Measurements from ENCODE around the gene CNTFR. TPM values are rescaled to one million over a fixed set of nuclear protein-coding genes. Genes with fewer than 3 reads are reported as not detected.

Gene CNTFR
- total and polyA plus RNA-seq, 2 experiments from 2014 or later = 0.73 to 1.9 TPM

GRCh38 chr9:34540827-34541226 lies 48.7 kb downstream of the CNTFR start:
- H3K27me3 Mint-ChIP-seq (ENCODE audit: insufficient read depth, low read depth, poor library complexity) = peaks cover 1% of the 10 kb centered on the region
- no peak for ATAC-seq
- H3K4me2 ChIP-seq = no peak overlapping the region

More at GRCh38 chr9:34540827-34541226, 48.7 kb downstream of the CNTFR start:
- no peaks in the 10 kb centered on the region for H3K27me3 ChIP-seq (ENCODE audit: insufficient read depth)
- no peaks in the 10 kb centered on the region for H3K9me2 ChIP-seq (ENCODE audit: insufficient read depth)
- H3F3A ChIP-seq (replicated peaks; ENCODE audit: low read depth) = no peaks in the 10 kb centered on the region
- Mint-ChIP-seq H3K9me3 (no peaks in the 10 kb centered on the region; the same call in 2 of the 3 replicates), H3K4me3 (no peak overlapping the region), H3K27ac (no peak overlapping the region), H3K36me3 (ENCODE audit: low read depth) (no peaks in the 10 kb centered on the region), H3K4me1 (peaks cover 4% of the 10 kb centered on the region; the same call in 2 of the 3 replicates)
- no peak overlapping the region for H2AFZ ChIP-seq
- H4K20me1 ChIP-seq (replicated peaks; ENCODE audit: insufficient read depth) = no peaks in the 10 kb centered on the region
- no peak overlapping the region for H3K4me3 ChIP-seq
- no peak for DNase-seq (ENCODE audit: low spot score)
- H3K36me3 ChIP-seq (ENCODE audit: insufficient read depth) = no peaks in the 10 kb centered on the region
- H3K4me1 ChIP-seq (ENCODE audit: insufficient read depth) = no peaks in the 10 kb centered on the region
- H3K79me2 ChIP-seq (replicated peaks; ENCODE audit: insufficient read depth) = no peaks in the 10 kb centered on the region
- TF ChIP-seq NANOG (IDR thresholded peaks at IDR 0.05; ENCODE audit: borderline replicate concordance) = no peak
- no peak for TF ChIP-seq EZH2phosphoT487 (IDR thresholded peaks at IDR 0.05; ENCODE audit: unreplicated experiment)
- no peak for TF ChIP-seq JUNB (IDR thresholded peaks at IDR 0.05; ENCODE audit: unreplicated experiment)
- TF ChIP-seq ZNF331 (CRISPR knock-in tag; IDR thresholded peaks at IDR 0.05; ENCODE audit: low read depth) = no peak
- TF ChIP-seq ZNF462 (CRISPR knock-in tag; IDR thresholded peaks at IDR 0.05) = no peak
- TF ChIP-seq EZH2 (IDR thresholded peaks at IDR 0.05; ENCODE audit: low read depth, unreplicated experiment) = no peak
- TF ChIP-seq STAT1 (IDR thresholded peaks at IDR 0.05; ENCODE audit: unreplicated experiment) = no peak
- TF ChIP-seq CTCF (conservative IDR thresholded peaks at IDR 0.05; ENCODE audit: low read depth in 2 of 2) = no peak
- no peak overlapping the region for H3K27ac ChIP-seq (ENCODE audit: low read depth)

Measured in GM23338 (cell line).